ENCODE measurements around the gene HERC6. TPM values are rescaled to one million over a fixed set of nuclear protein-coding genes. Genes with fewer than 3 reads are reported as not detected.

Gene HERC6
- total RNA-seq, 1 experiment from 2014 or later, result 4.1 TPM

- CTCF ChIA-PET, result no interaction called here
- TF ChIP-seq TCF7 (CRISPR knock-in tag; IDR thresholded peaks at IDR 0.05; ENCODE audit: low read depth), result no peak
- no peak for TF ChIP-seq NFE2L1 (CRISPR knock-in tag; IDR thresholded peaks at IDR 0.05)
- TF ChIP-seq IRF2 (CRISPR knock-in tag; IDR thresholded peaks at IDR 0.05; ENCODE audit: borderline replicate concordance, low read depth), result no peak
Observed at GRCh38 chr4:88396681-88397080, 18.0 kb downstream of the HERC6 start.

GRCh38 chr4:88398381-88398780 lies 19.7 kb downstream of the HERC6 start:
- ATAC-seq (no peak), DNase-seq (ENCODE audit: low spot score) (no peak)
- Mint-ChIP-seq H3K4me3 (no peak overlapping the region), H3K4me1 (0 out of 2 replicates have a peak, but pooled peaks cover 3% of the 10 kb centered on the region), H3K36me3 (peaks cover 7% of the 10 kb centered on the region), H3K9me3 (peaks cover 5% of the 10 kb centered on the region), H3K27me3 (ENCODE audit: low read depth) (no peaks in the 10 kb centered on the region), H3K27ac (no peak overlapping the region)
- POLR2A ChIA-PET, result no interaction called here
- CTCF ChIA-PET, result no interaction called here
- TF ChIP-seq ZBTB43 (CRISPR knock-in tag; IDR thresholded peaks at IDR 0.05) (no peak), ATF1 (CRISPR knock-in tag; IDR thresholded peaks at IDR 0.05) (no peak), SOX15 (CRISPR knock-in tag; IDR thresholded peaks at IDR 0.05) (no peak), NFYB (CRISPR knock-in tag; conservative IDR thresholded peaks at IDR 0.05; ENCODE audit: low read depth) (no peak), CTCF (IDR thresholded peaks at IDR 0.05) (no peak), E2F4 (CRISPR knock-in tag; IDR thresholded peaks at IDR 0.05; ENCODE audit: borderline replicate concordance, low read depth) (no peak), ZBTB21 (CRISPR knock-in tag; IDR thresholded peaks at IDR 0.05; ENCODE audit: borderline replicate concordance) (no peak), E2F5 (CRISPR knock-in tag; IDR thresholded peaks at IDR 0.05) (no peak), MLX (CRISPR knock-in tag; IDR thresholded peaks at IDR 0.05) (no peak)

More at GRCh38 chr4:88396681-88397080, 18.0 kb downstream of the HERC6 start:
- no peak for ATAC-seq
- no peak overlapping the region for H3K4me3 Mint-ChIP-seq
- no peak for DNase-seq (ENCODE audit: low spot score)
- POLR2A ChIA-PET, result no interaction called here
- no peak overlapping the region for H3K27ac Mint-ChIP-seq
- peaks cover 5% of the 10 kb centered on the region; the same call in 1 of the 2 replicates for H3K4me1 Mint-ChIP-seq
- peaks cover 10% of the 10 kb centered on the region for H3K36me3 Mint-ChIP-seq
- no peaks in the 10 kb centered on the region for H3K27me3 Mint-ChIP-seq (ENCODE audit: low read depth)
- H3K9me3 Mint-ChIP-seq, result peaks cover 6% of the 10 kb centered on the region

- Mint-ChIP-seq H3K4me1 (peaks cover 10% of the 10 kb centered on the region), H3K27me3 (ENCODE audit: low read depth) (no peaks in the 10 kb centered on the region), H3K27ac (no peak overlapping the region), H3K4me3 (no peak overlapping the region), H3K9me3 (peaks cover 8% of the 10 kb centered on the region), H3K36me3 (peaks cover 9% of the 10 kb centered on the region)
- ChIA-PET POLR2A (no interaction called here), CTCF (interaction anchor here (1.8 kb wide), 1 partner anchor 40 kb away, joined by 5 read pairs; no protein-coding TSS in a partner anchor)
- ATAC-seq (no peak), DNase-seq (ENCODE audit: low spot score) (no peak)
- no peak for TF ChIP-seq GTF2I (CRISPR knock-in tag; conservative IDR thresholded peaks at IDR 0.05)
- TF ChIP-seq IRF2 (CRISPR knock-in tag; IDR thresholded peaks at IDR 0.05; ENCODE audit: borderline replicate concordance, low read depth), result no peak
- TF ChIP-seq SMAD3 (CRISPR knock-in tag; IDR thresholded peaks at IDR 0.05; ENCODE audit: borderline replicate concordance), result no peak
- TF ChIP-seq HMGA2 (CRISPR knock-in tag; IDR thresholded peaks at IDR 0.05), result no peak
- no peak for TF ChIP-seq ARID4B (CRISPR knock-in tag; IDR thresholded peaks at IDR 0.05; ENCODE audit: borderline replicate concordance)
- no peak for TF ChIP-seq NR1H2 (CRISPR knock-in tag; IDR thresholded peaks at IDR 0.05)
- TF ChIP-seq ZNF138 (CRISPR knock-in tag; conservative IDR thresholded peaks at IDR 0.05), result no peak
- no peak for TF ChIP-seq ATF6 (CRISPR knock-in tag; IDR thresholded peaks at IDR 0.05)
Observed at GRCh38 chr4:88409206-88409605, 30.6 kb downstream of the HERC6 start.
